Stimulated activated naive CD8-positive, alpha-beta T cell treated with anti-CD3 and anti-CD28 coated beads, Interleukin-15, Interleukin-2, amounts not matched to agents 100 U/mL and 50 U/mL, for 24 hours (primary cell): Measurements from ENCODE around the gene YTHDF1.
A peak's percentile ranks its signal among the peaks of the same experiment; 100 is the strongest.

Source experiments
- ATAC-seq: fragments of 150-1000 bp; cut with Tn5 transposase; one replicate; pipeline ENCODE4 v1.10.0; 2021
- DNase-seq: peaks from one replicate; pipeline ENCODE4 v3.0.0; 2021

YTHDF1 gene

DNA sequence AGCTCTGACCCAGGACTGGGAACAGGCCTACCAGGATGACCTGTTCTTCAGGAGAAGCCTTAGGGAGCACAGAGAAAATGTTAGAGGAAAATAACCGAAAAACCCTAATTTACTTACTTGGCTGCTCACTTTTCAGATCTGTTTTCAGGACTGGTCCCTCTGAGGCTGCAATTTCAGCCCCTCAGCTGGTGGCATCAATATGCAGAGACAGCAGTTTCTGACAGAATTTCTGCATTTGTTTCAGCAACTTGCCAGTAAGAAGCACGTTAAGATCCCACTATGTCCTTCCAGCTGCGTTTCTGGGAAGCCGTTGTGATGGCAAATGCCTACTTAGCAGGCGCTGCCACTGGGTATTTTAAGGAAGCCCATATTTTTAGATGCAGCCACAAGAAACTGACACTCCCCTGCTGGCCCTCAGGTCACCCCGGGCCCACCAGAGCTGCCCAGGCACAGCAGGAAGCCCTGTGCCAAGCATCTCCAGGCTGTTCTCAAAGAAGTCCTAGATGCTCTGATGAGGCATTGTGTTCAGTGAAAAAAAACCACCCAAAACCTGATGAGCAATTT, 7.5 kb downstream of the YTHDF1 start:
- ATAC-seq: no peak

GRCh38 chr20:63206878-63207277, 9.1 kb downstream of the YTHDF1 start:
- ATAC-seq (peak; percentile 20), DNase-seq (no peak)

More for the DNA sequence above, 7.5 kb downstream of the YTHDF1 start:
- DNase-seq: no peak

GRCh38 chr20:63205896-63206295, 10.0 kb downstream of the YTHDF1 start:
- ATAC-seq: no peak

GRCh38 chr20:63204362-63204761, 11.6 kb downstream of the YTHDF1 start:
- DNase-seq: no peak
- no peak for ATAC-seq

More at GRCh38 chr20:63205896-63206295, 10.0 kb downstream of the YTHDF1 start:
- DNase-seq: no peak

GRCh38 chr20:63202811-63203526, 13.0 kb downstream of the YTHDF1 start:
- no peak for DNase-seq
- ATAC-seq: no peak

GRCh38 chr20:63202021-63202420, 13.9 kb downstream of the YTHDF1 start:
- ATAC-seq (no peak), DNase-seq (no peak)

- ATAC-seq (no peak), DNase-seq (no peak)
Observed at GRCh38 chr20:63198606-63199005, 17.3 kb downstream of the YTHDF1 start.

- ATAC-seq (no peak), DNase-seq (no peak)
Observed at GRCh38 chr20:63196768-63197470, 19.0 kb downstream of the YTHDF1 start.

GRCh38 chr20:63194797-63195173, 21.1 kb downstream of the YTHDF1 start:
- no peak for DNase-seq
- ATAC-seq: no peak

DNA sequence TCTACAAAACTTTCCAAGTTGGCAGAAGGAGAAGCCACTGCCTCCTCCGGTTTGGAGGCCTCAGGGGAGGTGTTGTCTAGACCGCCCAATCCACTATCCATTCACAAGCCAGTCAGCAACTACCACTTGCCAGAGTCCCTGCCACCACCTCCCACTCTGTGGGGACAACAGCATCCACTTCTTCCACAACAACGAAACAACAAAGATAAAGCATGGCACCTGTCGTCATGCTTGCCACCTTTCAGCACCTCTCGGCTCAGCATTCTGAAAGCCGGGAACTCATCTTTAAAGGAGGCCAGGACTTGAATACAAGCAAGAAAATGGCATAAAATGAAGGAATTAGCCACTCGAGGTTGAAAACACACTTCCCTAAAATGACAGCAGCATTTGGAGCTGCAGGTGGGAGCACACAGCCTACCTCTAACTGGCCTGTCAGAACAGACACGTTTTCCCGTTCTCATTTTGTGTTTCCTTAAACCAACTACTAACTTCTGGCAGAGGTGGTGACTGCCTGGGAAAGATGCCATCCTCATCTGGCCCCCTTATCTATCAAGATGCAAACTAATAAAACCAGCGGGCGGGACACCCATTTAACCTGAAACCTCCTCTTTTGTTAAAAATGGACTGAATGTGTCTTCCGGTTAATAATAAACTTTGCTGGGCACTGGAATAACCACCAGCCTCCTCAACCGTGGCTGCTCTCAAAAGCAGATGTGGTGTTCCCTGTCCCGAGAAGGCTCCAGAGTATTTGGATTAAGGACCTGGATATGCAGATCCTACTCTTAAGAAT, 21.7 kb downstream of the YTHDF1 start:
- ATAC-seq (no peak), DNase-seq (no peak)

DNA sequence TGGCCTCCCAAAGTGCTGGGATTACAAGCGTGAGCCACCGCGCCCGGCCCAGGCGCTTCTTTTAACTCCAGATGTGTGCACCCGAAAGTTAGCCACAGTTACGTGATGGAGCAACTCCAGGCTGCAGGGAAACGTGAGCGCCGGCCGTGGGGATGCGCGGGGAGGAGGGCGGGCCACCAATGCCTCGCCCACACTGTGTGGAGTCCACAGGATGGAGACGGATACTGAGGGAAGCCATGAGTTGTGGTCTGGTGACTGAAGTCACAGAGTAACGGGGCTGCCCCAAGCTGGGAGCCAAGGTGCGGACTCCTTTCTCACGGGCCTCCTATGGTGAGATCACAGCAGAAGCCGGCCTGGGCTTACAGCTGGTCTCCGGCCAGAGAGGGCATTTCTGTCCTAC, 23.2 kb downstream of the YTHDF1 start:
- ATAC-seq (no peak), DNase-seq (no peak)

- DNase-seq (no peak), ATAC-seq (no peak)
Observed at GRCh38 chr20:63191400-63191799, 24.5 kb downstream of the YTHDF1 start.

DNA sequence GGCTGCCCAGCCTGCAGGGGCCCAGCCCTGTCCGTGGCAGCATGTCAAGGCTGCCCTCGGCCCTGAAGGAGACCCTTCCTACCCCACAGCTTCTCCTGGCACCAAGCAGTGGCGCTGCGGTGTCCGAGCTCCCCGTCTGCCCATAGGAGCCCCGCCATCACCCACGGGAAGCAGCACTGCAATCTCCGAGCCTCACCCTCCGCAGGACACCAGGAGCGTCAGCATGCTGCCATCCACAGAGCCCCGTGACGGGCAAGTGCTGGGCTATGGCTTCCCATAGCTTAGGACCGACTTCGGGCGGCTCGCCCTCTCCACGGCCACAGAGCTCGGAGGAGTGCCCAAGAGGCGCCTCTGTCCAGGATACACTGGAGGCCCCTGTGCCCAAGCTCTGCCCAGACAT, 25.1 kb downstream of the YTHDF1 start:
- no peak for ATAC-seq
- DNase-seq: no peak

GRCh38 chr20:63189846-63190559, 25.9 kb downstream of the YTHDF1 start:
- DNase-seq: no peak
- ATAC-seq: no peak

GRCh38 chr20:63189322-63189642, 26.6 kb downstream of the YTHDF1 start:
- ATAC-seq (no peak), DNase-seq (no peak)

GRCh38 chr20:63188641-63189321, 27.1 kb downstream of the YTHDF1 start:
- ATAC-seq: no peak

DNA sequence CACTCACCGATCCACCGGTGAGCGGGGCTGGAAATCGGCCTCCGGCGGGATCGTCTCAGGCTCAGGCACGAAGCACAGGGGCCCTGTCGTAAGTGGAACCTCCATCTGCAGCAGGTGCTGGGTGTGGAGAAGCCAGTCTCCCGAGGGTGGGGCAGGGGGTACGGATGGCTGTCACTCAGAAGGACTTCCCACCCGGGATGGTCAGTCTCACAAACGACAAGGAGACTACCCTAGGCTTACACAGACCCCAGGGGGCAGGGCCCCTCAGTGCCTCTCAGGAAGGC, 27.8 kb downstream of the YTHDF1 start:
- no peak for DNase-seq

More at GRCh38 chr20:63188641-63189321, 27.1 kb downstream of the YTHDF1 start:
- no peak for DNase-seq

GRCh38 chr20:63187338-63188158, 28.4 kb downstream of the YTHDF1 start:
- DNase-seq (no peak), ATAC-seq (no peak)

More for the DNA sequence above, 27.8 kb downstream of the YTHDF1 start:
- no peak for ATAC-seq

GRCh38 chr20:63186528-63187316, 29.2 kb downstream of the YTHDF1 start:
- DNase-seq (no peak), ATAC-seq (no peak)

- no peak for ATAC-seq
- DNase-seq: no peak
Observed at GRCh38 chr20:63186084-63186483, 29.8 kb downstream of the YTHDF1 start.
